Mucosa of stomach (tissue), 1 donor: ENCODE measurements around the gene SLC35F3.

Source experiments
- H3K27me3 ChIP-seq: one replicate; pipeline ENCODE4 v1.7.0; 2013; ENCODE audit warnings: mild to moderate bottlenecking, low read length; ENCODE audit not compliant: control insufficient read depth, insufficient read depth
- H3K36me3 ChIP-seq: one replicate; pipeline ENCODE4 v1.7.0; 2013; ENCODE audit warnings: low read length; ENCODE audit not compliant: control insufficient read depth, insufficient read depth
- H3K4me1 ChIP-seq: one replicate; pipeline ENCODE4 v1.7.0; 2013; ENCODE audit warnings: mild to moderate bottlenecking, low read length; ENCODE audit not compliant: control insufficient read depth, insufficient read depth
- H3K4me3 ChIP-seq: one replicate; pipeline ENCODE4 v1.7.0; 2013; ENCODE audit warnings: low read length
- H3K9ac ChIP-seq: one replicate; pipeline ENCODE4 v1.7.0; 2013; ENCODE audit warnings: mild to moderate bottlenecking, low read length, moderate library complexity
- H3K9me3 ChIP-seq: one replicate; pipeline ENCODE4 v1.7.0; 2013; ENCODE audit warnings: mild to moderate bottlenecking, low read length, moderate library complexity; ENCODE audit not compliant: control insufficient read depth
- donor health status: Pancreatic carcinoma.

Gene SLC35F3

GRCh38 chr1:233904633-233905415, at the start of gene SLC35F3:
TSS of gene SLC35F3 (plus strand) at chr1:233904676.
- H3K4me1 ChIP-seq: peaks cover 4% of the 10 kb centered on the region
- no peak within 1 kb of the TSS for H3K4me3 ChIP-seq
- peaks cover 35% of the 10 kb centered on the region for H3K27me3 ChIP-seq
- H3K36me3 ChIP-seq: no peaks in the 10 kb centered on the region
- H3K9me3 ChIP-seq: no peaks in the 10 kb centered on the region
- no peak within 1 kb of the TSS for H3K9ac ChIP-seq

GRCh38 chr1:233859446-233859845, 45.0 kb upstream of the SLC35F3 start:
- Histone ChIP-seq H3K4me3 (no peak overlapping the region), H3K9me3 (no peaks in the 10 kb centered on the region), H3K4me1 (no peaks in the 10 kb centered on the region), H3K9ac (no peak overlapping the region), H3K36me3 (no peaks in the 10 kb centered on the region), H3K27me3 (no peaks in the 10 kb centered on the region)

GRCh38 chr1:233863901-233864545, 40.5 kb upstream of the SLC35F3 start:
- H3K4me1 ChIP-seq: no peaks in the 10 kb centered on the region
- H3K27me3 ChIP-seq: no peaks in the 10 kb centered on the region
- no peak overlapping the region for H3K9ac ChIP-seq
- H3K36me3 ChIP-seq: no peaks in the 10 kb centered on the region
- no peaks in the 10 kb centered on the region for H3K9me3 ChIP-seq
- no peak overlapping the region for H3K4me3 ChIP-seq

- H3K9me3 ChIP-seq: no peaks in the 10 kb centered on the region
- no peaks in the 10 kb centered on the region for H3K27me3 ChIP-seq
- no peaks in the 10 kb centered on the region for H3K36me3 ChIP-seq
- H3K4me1 ChIP-seq: no peaks in the 10 kb centered on the region
- no peak overlapping the region for H3K4me3 ChIP-seq
- H3K9ac ChIP-seq: no peak overlapping the region
Measured at GRCh38 chr1:233864578-233864977, 39.9 kb upstream of the SLC35F3 start.

- no peaks in the 10 kb centered on the region for H3K27me3 ChIP-seq
- H3K9ac ChIP-seq: no peak overlapping the region
- H3K36me3 ChIP-seq: no peaks in the 10 kb centered on the region
- no peak overlapping the region for H3K4me3 ChIP-seq
- H3K4me1 ChIP-seq: no peaks in the 10 kb centered on the region
- no peaks in the 10 kb centered on the region for H3K9me3 ChIP-seq
Measured at GRCh38 chr1:233865216-233865615, 39.3 kb upstream of the SLC35F3 start.

GRCh38 chr1:233865902-233866301, 38.6 kb upstream of the SLC35F3 start:
- Histone ChIP-seq H3K4me1 (no peaks in the 10 kb centered on the region), H3K9ac (no peak overlapping the region), H3K4me3 (no peak overlapping the region), H3K36me3 (no peaks in the 10 kb centered on the region), H3K27me3 (no peaks in the 10 kb centered on the region), H3K9me3 (no peaks in the 10 kb centered on the region)

GRCh38 chr1:233867028-233867427, 37.4 kb upstream of the SLC35F3 start:
- Histone ChIP-seq H3K4me3 (no peak overlapping the region), H3K9me3 (no peaks in the 10 kb centered on the region), H3K9ac (no peak overlapping the region), H3K27me3 (no peaks in the 10 kb centered on the region), H3K4me1 (no peaks in the 10 kb centered on the region), H3K36me3 (no peaks in the 10 kb centered on the region)

GRCh38 chr1:233868461-233868860, 36.0 kb upstream of the SLC35F3 start:
- Histone ChIP-seq H3K4me1 (no peaks in the 10 kb centered on the region), H3K4me3 (no peak overlapping the region), H3K36me3 (no peaks in the 10 kb centered on the region), H3K27me3 (no peaks in the 10 kb centered on the region), H3K9me3 (no peaks in the 10 kb centered on the region), H3K9ac (no peak overlapping the region)

- Histone ChIP-seq H3K27me3 (no peaks in the 10 kb centered on the region), H3K9me3 (no peaks in the 10 kb centered on the region), H3K36me3 (no peaks in the 10 kb centered on the region), H3K4me3 (no peak overlapping the region), H3K4me1 (no peaks in the 10 kb centered on the region), H3K9ac (no peak overlapping the region)
Measured at GRCh38 chr1:233869680-233870079, 34.8 kb upstream of the SLC35F3 start.

- Histone ChIP-seq H3K4me1 (no peaks in the 10 kb centered on the region), H3K9ac (no peak overlapping the region), H3K4me3 (no peak overlapping the region), H3K36me3 (no peaks in the 10 kb centered on the region), H3K9me3 (no peaks in the 10 kb centered on the region), H3K27me3 (no peaks in the 10 kb centered on the region)
Measured at GRCh38 chr1:233873666-233874065, 30.8 kb upstream of the SLC35F3 start.

GRCh38 chr1:233879841-233880240, 24.6 kb upstream of the SLC35F3 start:
- no peaks in the 10 kb centered on the region for H3K36me3 ChIP-seq
- no peak overlapping the region for H3K4me3 ChIP-seq
- H3K4me1 ChIP-seq: no peaks in the 10 kb centered on the region
- H3K9ac ChIP-seq: no peak overlapping the region
- no peaks in the 10 kb centered on the region for H3K27me3 ChIP-seq
- H3K9me3 ChIP-seq: no peaks in the 10 kb centered on the region

GRCh38 chr1:233883671-233884070, 20.8 kb upstream of the SLC35F3 start:
- Histone ChIP-seq H3K36me3 (no peaks in the 10 kb centered on the region), H3K9ac (no peak overlapping the region), H3K27me3 (no peaks in the 10 kb centered on the region), H3K4me1 (no peaks in the 10 kb centered on the region), H3K9me3 (no peaks in the 10 kb centered on the region), H3K4me3 (no peak overlapping the region)
